DND-41 (cell line): ENCODE results near the gene OR7C1.

Experiments
- EZH2 ChIP-seq: IDR thresholded peaks from 3 replicates; pipeline ENCODE4 v1.6.1; 2012; ENCODE audit warnings: borderline replicate concordance, low read depth, mild to moderate bottlenecking, moderate library complexity, low read length, inconsistent platforms; ENCODE audit not compliant: severe bottlenecking
- TF ChIP-seq, protein P1 (sequence below): IDR thresholded peaks from 2 replicates; pipeline ENCODE4 v1.5.1; 2012; ENCODE audit warnings: borderline replicate concordance, low read length, moderate library complexity, mild to moderate bottlenecking; ENCODE audit not compliant: poor library complexity, severe bottlenecking; ENCODE audit errors: extremely low read depth

GRCh38 chr19:14796021-14796420 is 39.0 kb downstream of the OR7C1 start:
- TF ChIP-seq, protein P1, sequence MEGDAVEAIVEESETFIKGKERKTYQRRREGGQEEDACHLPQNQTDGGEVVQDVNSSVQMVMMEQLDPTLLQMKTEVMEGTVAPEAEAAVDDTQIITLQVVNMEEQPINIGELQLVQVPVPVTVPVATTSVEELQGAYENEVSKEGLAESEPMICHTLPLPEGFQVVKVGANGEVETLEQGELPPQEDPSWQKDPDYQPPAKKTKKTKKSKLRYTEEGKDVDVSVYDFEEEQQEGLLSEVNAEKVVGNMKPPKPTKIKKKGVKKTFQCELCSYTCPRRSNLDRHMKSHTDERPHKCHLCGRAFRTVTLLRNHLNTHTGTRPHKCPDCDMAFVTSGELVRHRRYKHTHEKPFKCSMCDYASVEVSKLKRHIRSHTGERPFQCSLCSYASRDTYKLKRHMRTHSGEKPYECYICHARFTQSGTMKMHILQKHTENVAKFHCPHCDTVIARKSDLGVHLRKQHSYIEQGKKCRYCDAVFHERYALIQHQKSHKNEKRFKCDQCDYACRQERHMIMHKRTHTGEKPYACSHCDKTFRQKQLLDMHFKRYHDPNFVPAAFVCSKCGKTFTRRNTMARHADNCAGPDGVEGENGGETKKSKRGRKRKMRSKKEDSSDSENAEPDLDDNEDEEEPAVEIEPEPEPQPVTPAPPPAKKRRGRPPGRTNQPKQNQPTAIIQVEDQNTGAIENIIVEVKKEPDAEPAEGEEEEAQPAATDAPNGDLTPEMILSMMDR = no peak
- no peak for TF ChIP-seq EZH2
